ENCODE measurements around the gene AP5S1. TPM values are rescaled to one million over a fixed set of nuclear protein-coding genes. Genes with fewer than 3 reads are reported as not detected.

AP5S1 gene
- total RNA-seq, 1 experiment from 2014 or later: 3.9 TPM

DNA sequence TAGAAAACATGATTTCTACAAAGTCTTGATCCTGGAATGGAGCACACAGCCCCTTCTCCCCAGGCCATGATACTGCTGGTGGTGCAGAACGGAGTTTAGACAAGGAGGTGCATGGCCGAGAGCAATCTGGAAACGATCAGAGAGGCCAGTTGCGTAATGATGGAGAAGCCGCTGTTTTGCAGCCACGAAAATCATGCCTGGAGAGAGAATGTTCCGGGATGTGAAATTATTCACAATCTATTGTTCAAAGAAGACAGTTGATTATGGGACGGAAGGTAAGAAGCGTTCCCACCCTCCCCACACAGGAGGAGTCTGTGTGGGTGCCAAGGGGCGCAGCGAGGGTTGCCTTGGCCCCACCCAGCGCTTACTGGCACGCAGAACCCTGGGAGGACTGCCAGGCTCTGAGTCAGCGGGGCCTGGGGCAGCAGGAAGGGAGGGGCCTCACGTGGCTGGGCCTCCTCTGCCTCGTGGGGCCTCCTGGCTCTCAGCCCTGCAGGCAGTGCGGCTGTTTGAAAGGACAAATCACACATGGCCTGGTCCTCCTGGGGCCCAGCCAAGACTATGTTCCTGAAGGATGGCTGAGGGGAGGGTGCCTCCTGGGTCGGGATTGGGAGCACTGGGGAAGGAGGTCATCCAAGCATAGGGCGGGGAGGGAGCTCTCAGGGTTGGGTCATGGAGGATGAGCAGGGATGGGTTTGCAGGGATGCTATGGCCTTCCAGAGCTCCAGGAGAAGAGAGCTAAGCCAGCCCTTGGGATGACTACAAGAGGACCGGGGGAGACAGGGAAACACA is 8.7 kb upstream of the AP5S1 start:
- Histone ChIP-seq H3K56ac (ENCODE audit: insufficient read length, low read depth, low read length) (no peak overlapping the region), H3K79me1 (ENCODE audit: insufficient read depth, low read depth, low read length, poor library complexity, severe bottlenecking) (no peaks in the 10 kb centered on the region), H3K4me2 (ENCODE audit: insufficient read depth, insufficient read length, low read length) (no peak overlapping the region), H2AK5ac (ENCODE audit: insufficient read length, low read length) (no peak overlapping the region), H3K23ac (ENCODE audit: insufficient read length, low read depth, low read length) (no peak overlapping the region), H3K4me1 (ENCODE audit: insufficient read depth, low read length) (peaks cover 3% of the 10 kb centered on the region), H2BK120ac (ENCODE audit: low read depth, low read length, poor library complexity, severe bottlenecking) (no peak overlapping the region), H4K20me1 (ENCODE audit: control insufficient read depth, insufficient read depth, insufficient read length) (no peaks in the 10 kb centered on the region), H3K79me2 (ENCODE audit: insufficient read depth, low read length) (no peaks in the 10 kb centered on the region), H2AFZ (ENCODE audit: low read length) (no peak overlapping the region), H4K8ac (replicated peaks; ENCODE audit: insufficient read length, low read depth, low read length) (no peak overlapping the region), H3K18ac (ENCODE audit: insufficient read length, low read depth, low read length) (no peak overlapping the region), H3K27ac (ENCODE audit: insufficient read length, low read depth, low read length) (no peak overlapping the region), H3K14ac (ENCODE audit: insufficient read depth, low read length) (no peak overlapping the region), H2BK15ac (ENCODE audit: low read depth, low read length) (no peak overlapping the region), H3T11ph (ENCODE audit: low read length) (no peak overlapping the region), H4K91ac (ENCODE audit: insufficient read length, low read depth, low read length) (no peak overlapping the region), H4K5ac (ENCODE audit: insufficient read length, low read depth, low read length) (no peak overlapping the region), H3K27me3 (ENCODE audit: insufficient read depth, low read length) (no peaks in the 10 kb centered on the region), H2BK20ac (ENCODE audit: low read depth, low read length, poor library complexity, severe bottlenecking) (no peak overlapping the region), H3K9me3 (ENCODE audit: control insufficient read depth, low read depth, low read length) (no peaks in the 10 kb centered on the region), H2BK5ac (ENCODE audit: insufficient read length, low read length) (no peak overlapping the region), H2BK12ac (ENCODE audit: insufficient read length, low read depth, low read length) (no peak overlapping the region), H3K4ac (ENCODE audit: low read depth, low read length) (no peak overlapping the region), H3K9ac (ENCODE audit: extremely low read depth, insufficient read length, low read length) (no peak overlapping the region), H3K23me2 (ENCODE audit: insufficient read length, low read depth, low read length, poor library complexity, severe bottlenecking) (no peaks in the 10 kb centered on the region)
- WGBS (ENCODE audit: extremely low coverage, insufficient read length, low lambda C conversion rate): no CpG with 5 or more reads among the region's 20 CpGs
- Mint-ChIP-seq H3K9me3 (no peaks in the 10 kb centered on the region), H3K4me1 (peaks cover 23 to 33% of the 10 kb centered on the region in 2 experiments), H3K4me3 (no peak overlapping the region), H3K36me3 (ENCODE audit: insufficient read depth in 1 of 3, low read depth in 3 of 3) (peaks cover 0 to under 1% (median 0%) of the 10 kb centered on the region in 3 experiments; a peak in 1 of 7 replicates), H3K27me3 (ENCODE audit: low read depth) (peaks cover 9% of the 10 kb centered on the region), H3K27ac (no peak overlapping the region)
- TF ChIP-seq CTCF (conservative IDR thresholded peaks at IDR 0.05): no peak
- no peak for DNase-seq
